Hematopoietic multipotent progenitor cell treated with erythropoietin and hydrocortisone succinate and interleukin-3 and kit ligand, for 4 days (in vitro differentiated cells): Measurements from ENCODE around the gene ANKMY2.
A peak's percentile ranks its signal among the peaks of the same experiment; 100 is the strongest.
"Not testable (repeated sequence)": the region's sequence is repeated elsewhere in the genome, so short reads cannot be mapped to it uniquely, and the experiment has no call there.

ENCODE experiments used
- DNase-seq: peaks from one replicate; pipeline ENCODE4 v3.0.0-alpha.2; 2015

The ANKMY2 gene

GRCh38 chr7:16645593-16646471, at the start of gene ANKMY2, which contains the start of gene BZW2:
ANKMY2 (minus strand) TSS chr7:16645754; CDS start chr7:16645573, 181 bp downstream.
BZW2 (plus strand) TSS chr7:16646181; CDS start chr7:16665444, 19,263 bp downstream.
- DNase-seq: peak; percentile 98

DNA sequence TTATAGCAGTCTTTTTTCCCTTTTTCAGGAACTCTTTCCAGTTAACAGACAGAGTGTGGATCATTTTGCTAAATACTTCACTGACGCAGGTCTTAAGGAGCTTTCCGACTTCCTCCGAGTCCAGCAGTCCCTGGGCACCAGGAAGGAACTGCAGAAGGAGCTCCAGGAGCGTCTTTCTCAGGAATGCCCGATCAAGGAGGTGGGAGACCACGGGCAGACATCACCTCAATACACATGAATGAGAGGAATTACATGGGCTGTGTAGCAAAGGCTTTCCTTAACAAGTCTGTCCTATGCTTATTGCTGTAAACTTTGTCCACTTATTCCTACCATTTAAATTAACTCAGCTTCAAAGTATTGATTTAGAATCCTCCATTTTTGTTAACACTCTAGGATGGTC, 49.3 kb upstream of the ANKMY2 start:
- no peak for DNase-seq

DNA sequence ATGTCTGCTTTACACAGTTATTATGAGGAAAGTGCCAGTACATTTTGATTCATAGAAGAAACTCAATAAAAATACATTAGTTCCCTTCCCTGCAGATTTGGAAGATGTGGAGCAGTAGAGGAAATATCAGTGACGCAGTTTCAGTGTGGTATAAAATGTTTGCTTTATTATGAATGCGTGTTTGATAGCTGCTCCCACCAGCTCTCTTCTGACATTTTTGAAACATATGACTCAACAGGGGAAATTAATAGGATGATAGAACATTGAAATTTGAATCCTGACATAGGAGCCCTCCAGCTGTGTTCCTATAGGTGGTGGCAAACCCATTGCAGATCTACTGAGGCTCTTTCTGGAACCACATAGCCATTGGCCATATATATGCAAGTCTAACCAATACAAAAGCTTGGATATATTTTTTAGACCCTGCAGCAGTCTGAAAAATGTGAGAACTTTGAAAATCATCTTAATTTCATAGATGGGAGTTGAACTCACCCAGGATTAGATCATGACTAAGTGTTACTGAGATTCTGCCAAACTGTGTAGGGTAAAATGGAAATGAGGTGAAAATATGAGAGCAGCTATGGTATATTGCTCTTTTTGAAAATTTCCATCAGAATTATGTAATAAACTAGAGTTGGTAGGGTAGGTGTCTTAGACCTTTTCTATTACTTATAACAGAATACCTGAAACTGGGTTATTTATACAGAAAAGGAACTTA, 48.2 kb upstream of the ANKMY2 start:
- DNase-seq: no peak

GRCh38 chr7:16691241-16691640, 45.7 kb upstream of the ANKMY2 start:
- DNase-seq: peak; percentile 57

GRCh38 chr7:16688249-16688648, 42.7 kb upstream of the ANKMY2 start:
- DNase-seq: peak; percentile 25

DNA sequence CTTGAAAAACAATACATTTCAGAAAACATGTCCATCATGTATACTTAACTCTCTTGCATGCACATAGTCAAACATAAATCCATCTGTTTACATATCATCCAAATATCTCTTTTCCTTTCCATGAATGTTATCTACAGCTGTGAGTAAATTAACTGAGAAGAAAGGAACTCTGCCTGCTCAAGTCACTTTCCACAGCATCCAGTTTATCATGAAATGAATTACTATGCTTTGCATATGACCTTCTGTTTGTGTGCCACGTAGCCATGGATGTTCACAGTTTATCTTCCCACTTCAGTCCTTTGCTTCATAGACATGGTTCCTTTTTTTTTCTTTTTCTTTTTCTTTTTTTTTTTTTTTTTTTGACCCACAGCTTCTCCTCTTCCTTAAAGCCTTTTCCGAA, 40.0 kb upstream of the ANKMY2 start:
- DNase-seq: no peak

GRCh38 chr7:16684935-16685334, 39.4 kb upstream of the ANKMY2 start:
- no peak for DNase-seq

GRCh38 chr7:16678645-16679566, 33.4 kb upstream of the ANKMY2 start:
- not testable (repeated sequence) for DNase-seq

GRCh38 chr7:16677978-16678494, 32.5 kb upstream of the ANKMY2 start:
- DNase-seq: no peak

GRCh38 chr7:16675277-16675676, 29.7 kb upstream of the ANKMY2 start:
- no peak for DNase-seq

GRCh38 chr7:16671811-16672210, 26.3 kb upstream of the ANKMY2 start:
- DNase-seq: no peak

- no peak for DNase-seq
Observed at GRCh38 chr7:16670731-16671344, 25.3 kb upstream of the ANKMY2 start.

GRCh38 chr7:16670021-16670420, 24.5 kb upstream of the ANKMY2 start:
- DNase-seq: no peak

- no peak for DNase-seq
Observed at GRCh38 chr7:16669581-16669980, 24.0 kb upstream of the ANKMY2 start.

DNA sequence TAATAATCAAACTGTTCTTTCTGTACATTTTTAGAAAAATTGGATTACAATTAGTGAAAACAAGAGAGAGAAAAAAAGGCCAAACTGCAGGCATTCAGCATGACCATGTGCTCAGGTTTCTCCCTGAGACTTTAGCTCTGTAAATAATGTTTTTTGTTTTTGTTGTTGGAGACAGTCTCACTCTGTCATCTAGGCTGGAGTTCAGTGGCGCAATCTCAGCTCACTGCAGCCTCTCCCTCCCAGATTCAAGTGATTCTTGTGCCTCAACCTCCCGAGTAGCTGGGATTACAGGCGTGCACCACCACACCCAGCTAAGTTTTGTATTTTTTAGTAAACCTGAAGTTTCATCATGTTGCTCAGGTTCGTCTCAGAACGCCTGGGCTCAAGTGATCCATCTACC, 23.4 kb upstream of the ANKMY2 start:
- DNase-seq: no peak

- DNase-seq: peak; percentile 86
Observed at GRCh38 chr7:16668049-16668858, 22.7 kb upstream of the ANKMY2 start.

- no peak for DNase-seq
Observed at GRCh38 chr7:16667355-16667754, 21.8 kb upstream of the ANKMY2 start.

GRCh38 chr7:16661924-16662323, 16.4 kb upstream of the ANKMY2 start:
- no peak for DNase-seq

DNA sequence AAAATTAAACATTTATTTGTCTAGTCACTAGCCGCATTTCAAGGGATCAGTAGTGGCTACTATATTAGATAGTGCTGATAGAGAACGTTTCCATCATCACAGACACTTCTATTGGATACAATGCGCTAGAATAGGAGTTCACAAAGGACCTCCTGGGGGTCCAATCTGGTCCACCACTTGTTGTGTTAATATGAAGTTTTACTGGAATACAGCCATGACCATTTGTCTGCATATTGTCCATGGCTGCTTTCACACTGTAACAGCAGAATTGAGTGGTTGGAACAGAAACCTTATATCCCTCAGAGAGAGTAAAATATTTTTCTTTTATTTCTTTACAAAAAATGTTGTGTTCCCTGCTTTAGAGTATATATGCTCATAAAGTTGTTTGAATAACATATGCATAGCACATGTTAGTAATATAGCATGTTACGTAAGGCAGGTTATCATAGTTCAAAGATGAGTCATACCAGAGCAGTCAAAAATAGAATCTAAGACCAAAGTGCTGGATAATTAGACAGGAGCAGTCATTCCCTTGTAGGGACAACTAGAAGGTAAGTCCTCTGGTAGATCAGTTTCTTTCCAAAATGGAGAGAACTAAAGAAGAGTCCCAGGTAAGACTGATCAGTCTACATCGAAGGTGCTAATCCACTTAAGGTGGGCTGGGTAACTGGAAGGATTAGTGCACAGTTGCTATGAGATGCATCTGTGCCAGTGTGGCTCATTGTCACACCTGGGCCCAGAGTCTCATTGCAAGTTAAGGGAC, 15.3 kb upstream of the ANKMY2 start:
- peak; percentile 49 for DNase-seq

DNA sequence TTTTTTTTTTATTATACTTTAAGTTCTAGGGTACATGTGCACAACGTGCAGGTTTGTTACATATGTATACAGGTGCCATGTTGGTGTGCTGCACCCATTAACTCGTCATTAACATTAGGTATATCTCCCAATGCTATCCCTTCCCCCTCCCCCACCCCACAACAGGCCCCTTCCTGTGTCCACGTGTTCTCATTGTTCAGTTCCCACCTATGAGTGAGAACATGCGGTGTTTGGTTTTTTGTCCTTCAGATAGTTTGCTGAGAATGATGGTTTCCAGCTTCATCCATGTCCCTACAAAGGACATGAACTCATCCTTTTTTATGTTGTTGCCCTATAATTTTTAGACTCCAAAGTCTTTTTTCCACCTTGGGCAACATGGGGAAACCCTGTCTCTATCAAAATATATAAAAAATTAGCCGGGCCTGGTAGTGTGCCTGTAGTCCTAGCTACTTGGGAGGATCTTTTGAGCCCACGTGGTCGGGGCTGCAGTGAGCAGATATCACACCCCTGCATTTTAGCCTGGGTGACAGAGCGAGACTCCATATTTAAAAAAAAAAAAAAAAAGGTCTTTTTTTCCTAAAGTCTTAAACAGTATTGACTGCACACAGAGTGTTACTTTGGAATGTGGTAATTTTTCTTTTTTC, 14.4 kb upstream of the ANKMY2 start:
- DNase-seq: peak; percentile 64
